Naive thymus-derived CD4-positive, alpha-beta T cell (primary cell): ENCODE results near the gene HYCC1. TPM values are rescaled to one million over a fixed set of nuclear protein-coding genes. Genes with fewer than 3 reads are reported as not detected.

Source experiments
- ATAC-seq: fragments of 150-1000 bp; cut with Tn5 transposase; 2 replicates; pipeline ENCODE4 v1.10.0; 2021; ENCODE audit warnings: mild to moderate bottlenecking, moderate library complexity
- CTCF ChIA-PET: fragments of 350-600 bp; sonication (Branson Sonifier 250); formaldehyde crosslinking; loops from one replicate; lab custom pipeline; 2021; ENCODE audit warnings: antibody characterized with exemption; lab: Charles Lee
- POLR2A ChIA-PET: fragments of 350-600 bp; sonication (Branson Sonifier 250); formaldehyde crosslinking; loops from one replicate; lab custom pipeline; 2021; ENCODE audit warnings: antibody characterized with exemption, inconsistent platforms; lab: Charles Lee
- DNase-seq, 9 donors: peaks; one replicate each; pipeline versions ENCODE4 v3.0.0 to v3.0.0-alpha.2; 2020 to 2022; ENCODE audit warnings: mixed read lengths in 1 of 9
- H3K27ac ChIP-seq: one replicate; pipeline ENCODE4 v1.7.0; 2013; ENCODE audit warnings: mild to moderate bottlenecking, low read depth, low read length, moderate library complexity
- H3K27me3 ChIP-seq, 2 donors: one replicate each; pipeline ENCODE4 v1.7.0; 2013; ENCODE audit warnings: low read length in 2 of 2, mild to moderate bottlenecking in 2 of 2, moderate library complexity in 2 of 2; ENCODE audit not compliant: control insufficient read depth in 2 of 2, insufficient read depth in 2 of 2
- H3K36me3 ChIP-seq, 3 experiments: 1 replicate in 2 of 3; 2 replicates in 1 of 3; pipeline ENCODE4 v1.7.0; 2013; ENCODE audit warnings: low read length in 3 of 3, mild to moderate bottlenecking in 3 of 3, moderate library complexity in 1 of 3; ENCODE audit not compliant: insufficient read depth in 3 of 3, control insufficient read depth in 2 of 3
- H3K4me1 ChIP-seq, 2 donors: one replicate each; pipeline ENCODE4 v1.7.0; 2013; ENCODE audit warnings: low read length in 2 of 2, mild to moderate bottlenecking in 2 of 2, moderate library complexity in 1 of 2; ENCODE audit not compliant: control insufficient read depth in 2 of 2, insufficient read depth in 2 of 2
- H3K4me3 ChIP-seq: 2 replicates; pipeline ENCODE4 v1.7.0; 2013; ENCODE audit warnings: mild to moderate bottlenecking, low read length
- H3K9me3 ChIP-seq, 3 experiments: 1 replicate in 2 of 3; 2 replicates in 1 of 3; pipeline ENCODE4 v1.7.0; 2013; ENCODE audit warnings: low read length in 3 of 3; ENCODE audit not compliant: control insufficient read depth in 2 of 3
- H3K27ac Mint-ChIP-seq, 9 donors: one replicate each; pipeline ENCODE4 v1.8.0; 2020 to 2022; ENCODE audit warnings: mixed read lengths in 9 of 9, mild to moderate bottlenecking in 8 of 9, moderate library complexity in 5 of 9, inconsistent platforms in 2 of 9
- H3K27me3 Mint-ChIP-seq, 5 donors: one replicate each; pipeline ENCODE4 v1.8.0; 2021 to 2022; ENCODE audit warnings: mixed read lengths in 5 of 5, mild to moderate bottlenecking in 1 of 5
- H3K36me3 Mint-ChIP-seq, 5 donors: one replicate each; pipeline ENCODE4 v1.8.0; 2020 to 2022; ENCODE audit warnings: mixed read lengths in 5 of 5, mild to moderate bottlenecking in 3 of 5, inconsistent platforms in 1 of 5
- H3K4me1 Mint-ChIP-seq, 7 donors: one replicate each; pipeline ENCODE4 v1.8.0; 2020 to 2022; ENCODE audit warnings: mixed read lengths in 7 of 7, mild to moderate bottlenecking in 3 of 7, inconsistent platforms in 1 of 7
- H3K4me3 Mint-ChIP-seq, 10 donors: one replicate each; pipeline ENCODE4 v1.8.0; 2020 to 2022; ENCODE audit warnings: mild to moderate bottlenecking in 10 of 10, mixed read lengths in 10 of 10, moderate library complexity in 6 of 10, inconsistent platforms in 2 of 10
- H3K9me3 Mint-ChIP-seq, 11 donors: one replicate each; pipeline ENCODE4 v1.8.0; 2020 to 2022; ENCODE audit warnings: mixed read lengths in 11 of 11, mild to moderate bottlenecking in 4 of 11, inconsistent platforms in 1 of 11, moderate library complexity in 1 of 11
- intact Hi-C, 2 donors: fragments of 100-400 bp; cut with micrococcal nuclease; formaldehyde crosslinking; loops; one replicate each; pipeline ENCODE4 v1.15.1; 2023
- polyA plus RNA-seq, 2 donors: library from polyadenylated mRNA; unstranded; fragments of 300-500 nt; fragmentation: Illumina TruSeq; gene quantifications; one replicate each; pipeline ENCODE4 v1.2.3, GENCODE V29; 2021
- total RNA-seq, 6 experiments: library from RNA in 5 of 6; stranded (reverse) in 5 of 6; gene quantifications; 1 replicate in 5 of 6; 2 replicates in 1 of 6; pipeline ENCODE4 v1.2.3 and lab custom pipeline; 2021 to 2026

Gene HYCC1
- 10 to 100 TPM; 14.2 to 67.0 (median 18.3) TPM for total RNA-seq
- 10 to 100 TPM in 1 of 2 donors, 1 to 10 TPM in 1; 9.0 to 14.9 TPM for polyA plus RNA-seq
- total RNA-seq (lab: John Stamatoyannopoulos, UW), result 26.7 reads per million, percentile 57 among the genes with 10 or more reads in this experiment

GRCh38 chr7:23013715-23014649, at the start of gene HYCC1:
Gene HYCC1, minus strand, starts transcription at chr7:23014130. Its CDS starts 23,019 bp downstream, at chr7:22991111.
- Mint-ChIP-seq H3K36me3 (peaks cover 0 to 4% (median 0%) of the 10 kb centered on the region in 5 donors), H3K4me3 (peak within 1 kb of the TSS; percentile 8 to 98 (median 96)), H3K9me3 (peaks cover 0 to 9% (median 0%) of the 10 kb centered on the region in 11 donors), H3K27ac (peak within 1 kb of the TSS; percentile 60 to 96 (median 88)), H3K27me3 (peaks cover 0 to 3% (median 0%) of the 10 kb centered on the region in 5 donors), H3K4me1 (peaks cover 8 to 35% (median 27%) of the 10 kb centered on the region in 7 donors)
- intact Hi-C loops, result loop anchor here (1.0 to 10.0 kb wide), 23 partner anchors 9 to 1971 kb away; partner anchors contain the start of genes IGF2BP3 (in 2 of the 2), KLHL7 (in 2 of the 2), TOMM7 (in 2 of the 2) and CCDC126 (in 1 of the 2)
- Histone ChIP-seq H3K4me3 (peak within 1 kb of the TSS; percentile 82), H3K36me3 (peaks cover 0 to 3% (median 0%) of the 10 kb centered on the region in 3 experiments), H3K9me3 (no peaks in the 10 kb centered on the region), H3K27me3 (no peaks in the 10 kb centered on the region), H3K4me1 (peaks cover 5 to 15% of the 10 kb centered on the region in 2 donors), H3K27ac (peak within 1 kb of the TSS; percentile 67)
- ATAC-seq (peak; percentile 99), DNase-seq (peak; percentile 96 to 100 (median 99))
- CTCF ChIA-PET, result interaction anchor here (1.2 kb wide), 1 partner anchor 41 kb away, joined by 3 read pairs; no protein-coding TSS in a partner anchor
- POLR2A ChIA-PET, result interaction anchor here (0.6 to 0.8 kb wide), 2 partner anchors 84 to 112 kb away, joined by 3 to 4 read pairs; no protein-coding TSS in a partner anchor

GRCh38 chr7:23062452-23062851, 48.5 kb upstream of the HYCC1 start:
- peaks cover 0 to 22% (median 3%) of the 10 kb centered on the region in 5 donors for H3K27me3 Mint-ChIP-seq
- no peak for DNase-seq

GRCh38 chr7:23061327-23061726, 47.4 kb upstream of the HYCC1 start:
- DNase-seq, result no peak
- Histone ChIP-seq H3K27ac (no peak overlapping the region), H3K4me3 (no peak overlapping the region), H3K27me3 (no peaks in the 10 kb centered on the region), H3K9me3 (no peaks in the 10 kb centered on the region), H3K36me3 (no peaks in the 10 kb centered on the region), H3K4me1 (no peaks in the 10 kb centered on the region)
- intact Hi-C loops, result no loop called here
- ATAC-seq, result no peak
- no peaks in the 10 kb centered on the region for H3K4me1 Mint-ChIP-seq
- POLR2A ChIA-PET, result no interaction called here
- H3K27ac Mint-ChIP-seq, result no peak overlapping the region
- CTCF ChIA-PET, result no interaction called here
- no peak overlapping the region for H3K4me3 Mint-ChIP-seq
- H3K36me3 Mint-ChIP-seq, result no peaks in the 10 kb centered on the region
- no peaks in the 10 kb centered on the region for H3K9me3 Mint-ChIP-seq
- H3K27me3 Mint-ChIP-seq, result peaks cover 0 to 15% (median 0%) of the 10 kb centered on the region in 5 donors

More at GRCh38 chr7:23062452-23062851, 48.5 kb upstream of the HYCC1 start:
- intact Hi-C loops, result no loop called here
- no peaks in the 10 kb centered on the region for H3K27me3 ChIP-seq
- H3K4me1 ChIP-seq, result no peaks in the 10 kb centered on the region
- H3K9me3 ChIP-seq, result no peaks in the 10 kb centered on the region
- no peaks in the 10 kb centered on the region for H3K4me1 Mint-ChIP-seq
- H3K36me3 Mint-ChIP-seq, result no peaks in the 10 kb centered on the region
- no peak overlapping the region for H3K27ac Mint-ChIP-seq
- CTCF ChIA-PET, result no interaction called here
- H3K4me3 Mint-ChIP-seq, result no peak overlapping the region
- H3K4me3 ChIP-seq, result no peak overlapping the region
- H3K27ac ChIP-seq, result no peak overlapping the region
- H3K9me3 Mint-ChIP-seq, result no peaks in the 10 kb centered on the region
- no peak for ATAC-seq
- POLR2A ChIA-PET, result no interaction called here
- no peaks in the 10 kb centered on the region for H3K36me3 ChIP-seq

GRCh38 chr7:23058408-23059096, 44.6 kb upstream of the HYCC1 start:
- peaks cover 0 to 11% (median 0%) of the 10 kb centered on the region in 5 donors for H3K27me3 Mint-ChIP-seq
- CTCF ChIA-PET, result interaction anchor here (0.9 kb wide), 1 partner anchor 277 kb away, joined by 3 read pairs; no protein-coding TSS in a partner anchor
- Histone ChIP-seq H3K9me3 (no peaks in the 10 kb centered on the region), H3K27ac (no peak overlapping the region), H3K27me3 (no peaks in the 10 kb centered on the region), H3K4me1 (no peaks in the 10 kb centered on the region), H3K4me3 (no peak overlapping the region), H3K36me3 (no peaks in the 10 kb centered on the region)
- DNase-seq, result no peak
- H3K27ac Mint-ChIP-seq, result no peak overlapping the region
- no peaks in the 10 kb centered on the region for H3K36me3 Mint-ChIP-seq
- peaks cover 0 to 4% (median 0%) of the 10 kb centered on the region in 7 donors for H3K4me1 Mint-ChIP-seq
- no peak for ATAC-seq
- intact Hi-C loops, result loop anchor here in 1 of 2 donors (10.0 kb wide), 2 partner anchors 64 to 124 kb away; no protein-coding TSS in a partner anchor
- no peaks in the 10 kb centered on the region for H3K9me3 Mint-ChIP-seq
- POLR2A ChIA-PET, result no interaction called here
- no peak overlapping the region for H3K4me3 Mint-ChIP-seq

- no peak overlapping the region for H3K4me3 Mint-ChIP-seq
- Histone ChIP-seq H3K27ac (no peak overlapping the region), H3K9me3 (no peaks in the 10 kb centered on the region), H3K4me3 (no peak overlapping the region), H3K27me3 (no peaks in the 10 kb centered on the region), H3K36me3 (no peaks in the 10 kb centered on the region), H3K4me1 (no peaks in the 10 kb centered on the region)
- H3K27me3 Mint-ChIP-seq, result peaks cover 0 to 7% (median 0%) of the 10 kb centered on the region in 5 donors
- intact Hi-C loops, result loop anchor here (1.0 to 10.0 kb wide), 11 partner anchors 41 to 945 kb away; partner anchors contain the start of genes HYCC1 (in 2 of the 2) and TOMM7 (in 2 of the 2)
- ATAC-seq (peak; percentile 98), DNase-seq (peak in 8 of 9 donors; percentile 42 to 71 (median 64))
- ChIA-PET POLR2A (interaction anchor here (0.6 kb wide), 1 partner anchor 496 kb away, joined by 3 read pairs; no protein-coding TSS in a partner anchor), CTCF (interaction anchor here (0.6 to 4.0 kb wide), 29 partner anchors 11 to 1679 kb away, joined by 3 to 61 read pairs (median 3); partner anchors contain the start of genes HYCC1, IL6 and KLHL7)
- no peak overlapping the region for H3K27ac Mint-ChIP-seq
- H3K9me3 Mint-ChIP-seq, result no peaks in the 10 kb centered on the region
- H3K4me1 Mint-ChIP-seq, result peaks cover 0 to 10% (median 0%) of the 10 kb centered on the region in 7 donors
- no peaks in the 10 kb centered on the region for H3K36me3 Mint-ChIP-seq
Observed at GRCh38 chr7:23055582-23056178, 41.8 kb upstream of the HYCC1 start.
